GM21528 (cell line): ENCODE results near the gene LHFPL5.

Source experiments
- ATAC-seq: cut with Tn5 transposase; IDR thresholded peaks from one replicate; pipeline ENCODE4 v1.9.1; 2021; ENCODE audit warnings: mild to moderate bottlenecking, moderate library complexity; ENCODE audit not compliant: unreplicated experiment, low FRiP score

LHFPL5 gene

GRCh38 chr6:35850208-35850607 is 45.1 kb downstream of the LHFPL5 start:
- ATAC-seq = no peak

DNA sequence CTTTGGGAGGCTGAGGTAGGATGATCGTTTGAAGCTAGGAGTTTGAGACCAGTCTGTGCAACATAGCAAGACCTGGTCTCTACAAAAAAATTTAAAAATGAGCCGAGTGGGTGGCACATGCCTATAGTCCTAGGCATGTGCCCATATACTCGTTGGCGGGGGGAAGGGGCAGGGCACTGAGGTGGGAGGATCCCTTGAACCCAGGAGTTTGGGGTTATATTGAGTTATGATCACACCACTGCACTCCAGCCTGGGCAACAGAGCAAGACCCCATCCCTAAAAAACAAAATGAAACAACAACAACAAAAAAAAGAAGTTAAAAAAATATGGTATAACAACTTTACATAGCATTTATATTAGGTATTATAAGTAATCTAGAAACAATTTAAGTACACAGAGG is 47.8 kb downstream of the LHFPL5 start:
- no peak for ATAC-seq

GRCh38 chr6:35856250-35856649 is 51.1 kb downstream of the LHFPL5 start:
- no peak for ATAC-seq

DNA sequence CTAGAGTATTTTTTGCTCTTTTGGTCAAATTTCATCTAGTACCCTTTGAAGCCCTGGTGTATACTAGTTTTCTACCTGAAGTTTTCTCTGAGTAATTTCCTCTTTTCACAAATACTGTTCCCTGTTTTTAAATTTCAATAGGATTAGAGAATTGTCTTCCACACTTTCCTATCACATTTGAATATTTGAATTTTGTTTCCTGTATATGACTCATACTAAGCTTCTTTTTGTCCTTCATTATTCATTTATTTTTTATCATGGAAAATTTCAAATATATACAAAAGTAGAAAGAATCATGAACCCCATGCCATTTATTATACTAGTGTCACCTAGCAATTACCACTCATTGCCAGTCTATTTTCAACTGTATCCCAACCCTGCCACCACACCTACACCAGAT is 52.7 kb downstream of the LHFPL5 start:
- no peak for ATAC-seq

- no peak for ATAC-seq
Observed at GRCh38 chr6:35859367-35859766, 54.2 kb downstream of the LHFPL5 start.
